H4 (cell line): Measurements from ENCODE around the gene PRCC. TPM values are rescaled to one million over a fixed set of nuclear protein-coding genes. Genes with fewer than 3 reads are reported as not detected.

Experiments
- DNase-seq: peaks from one replicate; pipeline ENCODE4 v3.0.0-alpha.2; 2015; ENCODE audit warnings: low spot score
- total RNA-seq: library from RNA; depleted of rRNA; stranded (reverse); fragments of >200 nt; shearing (Covaris generic); gene quantifications from 2 replicates; pipeline ENCODE4 v1.2.3, GENCODE V29; 2014

The PRCC gene
- total RNA-seq, 1 experiment from 2014 or later, result 36.2 TPM

DNA sequence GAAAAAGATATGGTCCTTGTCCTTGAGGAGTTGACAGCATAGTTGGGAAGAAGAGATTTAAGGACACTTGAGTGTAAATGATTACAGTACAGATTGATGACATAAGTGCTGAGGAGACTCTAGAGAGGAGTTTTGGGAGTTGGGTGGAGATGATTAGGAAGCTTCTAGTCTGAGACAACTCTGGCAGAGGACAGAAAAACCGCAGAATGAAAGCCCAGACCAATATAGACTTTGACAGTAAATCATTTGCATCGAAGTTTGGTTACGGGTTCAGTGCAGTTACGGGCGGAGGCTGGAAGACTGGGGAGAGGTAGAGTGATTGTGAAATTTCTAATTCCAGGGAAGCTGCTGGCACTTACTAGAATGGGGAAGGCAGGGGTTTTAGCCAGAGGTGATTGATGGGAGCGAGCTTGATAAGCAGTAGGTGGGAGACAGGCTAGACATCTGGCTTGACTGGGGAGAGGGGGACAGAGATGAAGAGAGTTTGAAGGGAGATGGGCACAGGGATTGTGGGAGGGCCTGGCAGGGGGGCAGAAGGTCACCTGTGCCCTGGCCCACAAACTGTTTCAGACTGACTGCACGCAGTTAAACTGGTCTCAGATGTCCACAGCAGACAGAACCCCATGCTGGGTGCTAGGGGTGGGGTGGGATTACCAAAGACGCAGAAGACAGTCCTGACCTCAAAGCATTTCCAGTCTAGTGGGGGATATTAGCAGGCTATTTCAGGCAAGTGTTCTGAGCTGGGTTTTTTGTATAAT, 29.2 kb downstream of the PRCC start:
- DNase-seq, result no peak

DNA sequence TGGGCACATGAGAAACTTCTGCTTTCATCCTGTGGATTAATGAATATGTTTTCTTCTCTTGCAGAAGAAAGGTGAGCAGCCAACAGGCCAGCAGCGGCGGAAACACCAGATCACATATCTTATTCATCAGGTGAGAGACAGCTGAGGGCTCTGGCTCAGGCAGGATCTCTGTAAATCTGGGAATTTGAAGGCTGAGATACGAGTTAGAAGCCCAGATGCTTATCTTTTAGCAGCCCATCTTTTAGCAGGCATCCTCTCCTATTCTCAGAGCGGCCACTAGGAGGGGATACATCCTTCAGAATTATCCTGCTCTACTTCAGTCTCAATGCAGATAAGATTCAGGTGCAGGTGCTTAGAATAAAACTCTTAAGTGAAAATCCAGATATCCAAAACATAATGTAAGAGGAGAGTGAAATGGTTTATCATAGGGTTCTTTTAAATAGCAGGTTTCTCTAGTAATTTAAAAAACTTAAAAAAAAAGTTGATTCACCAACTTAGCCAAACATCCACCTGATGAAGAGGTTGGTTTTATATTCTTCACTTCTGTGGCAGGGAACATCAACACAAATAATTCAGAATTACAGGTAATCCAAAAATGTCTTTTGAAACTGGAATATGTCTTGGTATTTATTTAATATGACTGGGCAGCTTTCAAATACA, 30.0 kb downstream of the PRCC start:
- peak; percentile 48 for DNase-seq

DNA sequence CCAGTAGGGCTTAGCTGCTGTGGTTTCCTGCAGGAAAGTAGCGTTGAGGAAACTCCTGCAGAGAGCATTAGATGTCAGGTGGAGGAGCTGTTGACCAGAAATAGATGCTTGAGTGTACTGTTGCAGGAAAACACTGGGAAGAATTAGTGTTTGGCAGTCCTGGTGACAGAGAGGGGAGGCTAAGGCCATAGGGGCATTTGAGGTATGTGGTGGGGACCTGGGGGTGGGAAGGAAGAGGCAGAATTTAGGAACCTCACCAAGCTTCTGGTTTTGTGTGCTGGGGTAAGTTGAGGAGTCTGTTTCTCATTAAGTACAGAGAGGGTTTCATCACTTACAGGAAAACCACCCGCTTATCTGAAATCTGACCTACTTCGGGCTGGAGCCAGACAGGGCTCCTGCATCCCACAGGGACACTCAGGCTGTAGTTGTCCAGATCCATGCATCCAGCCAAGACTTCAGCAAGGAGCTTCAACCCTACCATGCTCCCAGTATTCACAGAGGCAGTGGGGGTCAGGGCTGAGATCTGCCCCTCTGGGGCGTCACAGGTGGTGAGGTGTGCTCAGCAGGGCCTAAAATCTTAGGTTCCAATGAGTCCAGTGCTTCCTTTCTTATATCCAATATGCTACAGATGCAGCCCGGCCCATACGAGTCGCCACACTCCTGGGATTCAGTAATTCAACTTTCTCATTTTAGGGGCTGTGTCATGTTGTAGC, 34.2 kb downstream of the PRCC start:
- DNase-seq, result peak; percentile 56

DNA sequence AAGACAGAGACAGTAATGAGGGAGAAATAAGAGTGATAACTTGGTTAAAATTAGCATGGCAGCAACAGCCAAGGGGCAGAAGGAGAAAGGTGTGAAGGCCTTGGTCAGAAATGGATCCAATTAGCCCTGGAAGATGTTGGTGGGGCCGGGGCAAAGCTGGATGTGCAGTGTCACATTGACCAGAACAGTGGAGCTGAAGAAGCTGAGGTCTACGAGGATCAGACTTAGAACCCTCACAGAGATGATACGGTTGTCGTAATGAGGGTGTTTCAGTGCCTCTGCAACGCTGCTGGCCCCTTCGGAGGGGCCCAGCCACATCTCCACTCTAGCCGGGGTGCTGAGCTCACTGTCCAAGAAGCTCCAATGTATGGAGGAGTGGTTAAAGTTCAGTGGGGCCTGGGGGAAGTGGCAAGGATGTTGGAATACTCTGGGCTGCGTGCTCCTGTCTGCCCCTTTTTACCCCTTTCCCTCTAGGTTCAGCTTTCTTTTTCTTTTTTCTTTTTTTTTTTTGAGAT, 35.1 kb downstream of the PRCC start:
- DNase-seq, result no peak

DNA sequence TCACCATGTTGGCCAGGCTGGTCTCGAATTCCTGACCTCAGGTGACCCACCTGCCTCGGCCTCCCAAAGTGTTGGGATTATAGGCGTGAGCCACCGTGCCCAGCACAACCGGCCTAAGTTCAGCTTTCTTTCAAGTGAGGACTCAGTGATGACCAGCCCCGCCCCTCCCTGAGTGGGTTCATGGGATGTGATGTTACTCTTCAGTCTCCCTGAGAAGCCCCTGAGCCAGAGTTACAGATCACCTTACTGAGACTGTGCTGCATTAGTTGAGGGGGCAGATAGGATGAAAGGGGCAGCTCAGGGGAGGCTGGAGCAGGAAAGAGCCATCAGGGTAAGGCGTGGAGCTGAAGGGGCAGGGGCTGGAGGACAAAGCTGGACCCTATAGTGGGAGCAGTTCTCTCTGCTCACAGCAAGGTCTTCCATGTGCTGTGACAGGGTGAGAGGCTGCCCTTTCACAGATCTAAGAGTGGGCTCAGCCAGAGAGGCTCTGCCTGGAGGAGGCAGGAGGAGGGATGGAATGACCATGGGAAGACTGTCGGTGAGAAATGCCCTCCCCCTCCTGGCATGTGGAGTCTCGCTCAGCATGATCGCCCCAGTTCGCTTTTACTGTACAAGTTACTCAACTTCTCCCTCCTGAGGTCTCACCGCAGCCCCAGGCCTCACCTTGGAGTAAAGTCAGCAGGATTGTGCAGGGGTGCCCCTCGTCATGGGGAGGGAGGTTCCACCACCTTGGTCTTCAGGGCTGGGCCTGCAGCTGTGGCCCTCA, 35.9 kb downstream of the PRCC start:
- no peak for DNase-seq

DNA sequence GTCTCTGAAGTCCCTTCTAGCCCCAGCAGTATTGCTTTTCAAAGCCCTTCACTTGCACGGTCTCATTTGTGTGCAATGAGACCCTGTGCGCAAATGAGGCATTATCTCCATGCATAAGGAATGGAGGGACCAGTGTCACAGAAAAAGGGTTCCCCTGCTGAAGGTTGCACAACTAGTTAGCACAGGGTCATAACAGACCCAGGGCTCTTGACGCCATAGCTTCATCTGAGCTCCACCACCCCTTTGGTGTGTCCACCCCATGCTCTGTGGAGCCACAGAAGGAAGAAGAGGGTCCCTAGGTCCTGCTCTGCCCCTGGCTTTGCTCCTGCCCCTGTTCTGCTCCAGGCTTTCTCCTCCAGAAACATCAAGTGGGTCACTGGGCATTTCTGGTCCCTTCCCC, 36.7 kb downstream of the PRCC start:
- no peak for DNase-seq

DNA sequence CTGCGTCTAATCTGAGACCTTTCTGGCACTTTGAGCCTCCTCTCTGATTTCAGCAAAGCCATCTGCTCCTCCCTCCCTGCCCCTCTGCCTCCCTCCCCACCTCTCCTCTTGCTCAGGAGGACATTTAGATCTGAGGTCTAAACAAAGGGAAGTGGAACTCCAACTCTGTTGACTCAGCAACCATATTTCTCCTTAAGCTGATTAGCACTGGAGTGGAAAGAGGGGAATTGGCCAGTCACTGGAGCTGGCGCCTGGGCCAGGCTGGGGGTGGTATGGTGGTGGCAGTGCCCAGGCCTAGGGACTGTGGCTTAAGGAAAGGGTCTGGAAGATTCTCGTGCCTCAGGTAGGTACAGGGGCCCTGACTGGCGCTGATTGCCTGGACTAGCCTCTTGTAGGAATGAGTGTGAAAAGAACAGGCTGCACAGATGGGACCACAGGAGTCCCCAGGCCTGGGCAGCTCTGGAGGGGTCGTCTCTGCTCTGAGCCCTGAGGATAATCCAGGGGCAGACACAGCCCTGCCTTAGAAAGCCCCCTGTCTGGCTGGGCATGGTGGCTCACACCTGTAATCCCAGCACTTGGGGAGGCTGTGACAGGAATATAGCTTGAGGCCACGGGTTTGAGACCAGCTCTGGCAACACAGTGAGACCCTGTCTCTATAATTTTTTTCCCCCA, 37.4 kb downstream of the PRCC start:
- DNase-seq, result peak; percentile 69

DNA sequence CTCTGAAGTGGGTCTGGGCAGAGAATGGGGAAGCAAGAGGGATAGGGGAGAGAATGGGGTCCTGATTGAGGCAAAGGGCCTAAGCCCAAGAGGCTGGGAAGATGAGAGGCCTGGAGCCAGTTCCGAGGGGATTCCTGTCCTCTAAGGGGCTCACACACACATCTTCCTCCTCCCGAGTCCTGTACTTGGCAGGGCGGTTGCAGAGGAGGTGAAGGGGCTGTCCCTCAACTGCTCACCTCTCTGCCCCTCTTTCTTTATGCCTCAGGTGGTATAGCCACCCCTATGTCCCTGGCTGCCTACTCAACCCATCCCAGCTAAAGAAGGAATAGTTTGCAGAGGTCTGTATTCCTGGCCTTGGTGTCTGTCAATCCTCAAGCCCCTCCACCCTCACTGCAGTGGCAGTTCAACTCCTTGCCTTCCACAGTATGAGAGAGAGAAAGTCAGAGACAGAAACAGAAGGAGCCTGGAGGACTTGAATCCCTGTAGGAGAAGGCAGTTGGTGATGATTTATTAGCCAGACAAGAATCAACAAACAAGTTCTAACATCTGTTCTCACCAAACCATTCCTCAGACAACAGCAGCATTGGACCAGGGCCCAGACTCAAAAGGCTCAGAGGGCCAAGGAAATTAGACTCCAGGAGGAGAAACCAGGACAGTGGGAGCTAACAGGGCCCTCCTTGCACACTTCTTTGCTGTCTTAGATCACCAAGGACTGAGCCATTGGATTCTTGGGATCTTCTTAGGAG, 38.6 kb downstream of the PRCC start:
- peak; percentile 46 for DNase-seq

DNA sequence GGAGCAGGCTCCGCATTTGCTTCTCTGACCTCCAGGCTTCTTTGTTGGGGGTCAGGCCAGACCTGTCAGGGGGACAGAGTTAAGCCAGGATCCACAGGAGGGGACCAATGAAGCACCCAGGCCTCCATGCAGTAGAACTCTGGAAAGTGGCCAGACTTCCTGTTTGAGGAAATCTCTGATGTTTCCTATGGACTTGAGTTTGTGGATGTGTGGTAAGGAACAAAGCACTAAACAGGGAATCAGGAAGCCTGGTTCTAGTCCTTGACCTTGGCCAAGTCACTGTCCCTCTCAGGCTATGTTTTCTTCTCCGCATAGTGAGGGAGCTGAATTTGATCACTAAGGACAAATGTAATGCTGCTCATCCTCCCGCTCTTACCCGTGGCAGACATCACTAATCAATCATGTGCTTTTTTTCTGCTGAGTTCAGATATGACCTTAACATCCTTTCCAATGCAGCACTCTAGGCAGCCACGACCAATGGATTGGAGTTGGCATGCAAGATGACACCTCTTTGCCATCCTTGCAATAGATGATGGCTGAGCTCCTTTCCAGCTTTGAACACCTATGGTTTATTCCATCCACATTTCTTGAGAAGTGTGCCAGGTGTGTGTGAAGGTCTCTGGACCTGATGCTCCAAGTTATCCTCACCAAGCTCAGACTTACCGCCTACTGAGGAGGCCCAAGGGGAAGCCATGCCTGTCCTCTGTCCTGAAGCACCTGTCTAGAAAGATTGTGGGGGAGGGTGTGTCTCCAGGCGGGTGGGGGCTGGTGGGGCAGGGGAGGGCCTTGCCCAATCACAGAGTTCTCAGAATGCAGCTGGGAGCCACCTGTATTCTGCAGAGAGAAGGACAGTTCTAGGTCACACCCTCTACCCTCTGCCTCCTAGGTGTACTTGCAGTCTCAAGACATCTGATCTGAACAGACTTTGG, 39.4 kb downstream of the PRCC start:
- no peak for DNase-seq

DNA sequence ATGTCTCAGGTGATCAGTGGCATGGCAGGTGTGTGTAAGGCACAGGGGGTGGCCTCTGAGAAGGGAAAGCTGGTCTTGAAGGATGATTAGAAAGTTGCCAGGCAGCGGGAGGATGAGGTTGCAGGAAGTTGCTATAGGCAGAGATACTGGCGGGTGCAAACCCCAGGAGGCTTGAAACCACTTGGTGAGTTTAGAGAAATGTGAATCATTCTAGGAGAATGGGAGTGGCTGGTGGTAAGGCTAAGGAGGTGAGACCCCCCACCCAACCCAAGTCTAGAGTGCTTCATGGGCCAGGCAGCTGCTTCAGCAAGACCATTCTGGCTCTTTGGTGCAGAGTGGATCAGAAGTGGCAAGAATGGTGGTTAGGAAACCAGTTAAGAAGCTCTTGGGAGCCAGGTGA, 40.3 kb downstream of the PRCC start:
- DNase-seq, result no peak

DNA sequence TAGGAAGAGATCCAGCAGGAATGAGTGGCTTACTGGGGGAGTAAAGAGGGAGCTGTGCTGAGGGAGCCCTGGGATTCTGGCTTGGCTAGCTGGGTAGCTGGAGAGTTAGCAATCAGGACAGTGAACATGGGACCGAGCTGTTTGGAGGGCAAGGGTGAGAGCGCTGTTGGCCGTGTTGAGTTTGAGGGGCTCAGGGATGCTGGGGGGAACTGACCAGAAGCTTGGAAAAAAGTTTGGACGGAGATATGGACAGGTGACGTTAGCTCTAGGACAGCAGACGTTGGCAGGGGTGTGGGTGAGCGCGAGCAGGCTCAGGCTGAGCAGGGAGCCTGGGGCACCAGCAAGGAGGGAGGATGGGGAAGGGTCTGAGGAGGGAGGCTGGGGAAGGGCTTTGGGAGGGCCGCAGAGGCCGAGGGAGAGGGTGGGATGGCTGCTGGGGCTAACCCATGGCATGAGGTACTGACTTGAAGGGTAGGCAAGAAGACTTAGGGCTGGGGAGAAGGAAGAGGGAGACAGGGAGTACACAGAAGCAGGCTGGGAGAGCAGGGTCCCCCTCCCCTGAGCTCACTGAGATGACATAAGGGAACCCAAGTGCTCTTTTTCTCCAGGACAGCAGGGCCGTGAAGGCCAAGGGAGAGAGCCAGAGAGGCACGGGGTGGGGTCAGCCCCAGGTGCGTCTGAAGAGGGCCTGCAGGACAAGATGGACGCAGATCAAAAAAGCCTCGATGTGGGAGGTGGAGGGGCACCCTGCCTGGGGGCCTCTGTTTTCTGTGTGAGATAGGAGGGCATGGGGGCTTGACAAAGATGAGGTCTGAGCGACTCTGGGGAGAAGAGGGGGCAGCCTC, 41.1 kb downstream of the PRCC start:
- DNase-seq, result no peak

DNA sequence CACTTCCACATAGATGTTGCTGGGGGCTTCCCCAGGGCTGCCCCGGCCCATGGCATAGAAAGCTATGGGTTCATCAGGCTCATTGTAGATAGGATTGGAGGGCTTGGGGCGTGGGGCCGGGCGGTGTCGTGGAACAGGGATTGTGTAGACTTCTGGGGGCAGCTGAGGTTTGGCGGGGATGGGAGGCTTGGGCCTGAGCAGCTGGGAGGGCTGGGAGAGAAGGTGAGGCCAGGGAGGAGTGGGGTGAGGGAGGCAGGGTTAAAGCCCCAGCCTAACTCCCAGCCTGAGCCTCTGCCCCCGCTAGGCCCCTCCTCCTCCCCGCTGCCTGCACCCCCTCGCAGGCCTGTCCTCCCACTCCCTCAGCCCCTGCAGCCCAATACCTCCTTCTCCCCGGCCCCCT, 41.9 kb downstream of the PRCC start:
- no peak for DNase-seq

DNA sequence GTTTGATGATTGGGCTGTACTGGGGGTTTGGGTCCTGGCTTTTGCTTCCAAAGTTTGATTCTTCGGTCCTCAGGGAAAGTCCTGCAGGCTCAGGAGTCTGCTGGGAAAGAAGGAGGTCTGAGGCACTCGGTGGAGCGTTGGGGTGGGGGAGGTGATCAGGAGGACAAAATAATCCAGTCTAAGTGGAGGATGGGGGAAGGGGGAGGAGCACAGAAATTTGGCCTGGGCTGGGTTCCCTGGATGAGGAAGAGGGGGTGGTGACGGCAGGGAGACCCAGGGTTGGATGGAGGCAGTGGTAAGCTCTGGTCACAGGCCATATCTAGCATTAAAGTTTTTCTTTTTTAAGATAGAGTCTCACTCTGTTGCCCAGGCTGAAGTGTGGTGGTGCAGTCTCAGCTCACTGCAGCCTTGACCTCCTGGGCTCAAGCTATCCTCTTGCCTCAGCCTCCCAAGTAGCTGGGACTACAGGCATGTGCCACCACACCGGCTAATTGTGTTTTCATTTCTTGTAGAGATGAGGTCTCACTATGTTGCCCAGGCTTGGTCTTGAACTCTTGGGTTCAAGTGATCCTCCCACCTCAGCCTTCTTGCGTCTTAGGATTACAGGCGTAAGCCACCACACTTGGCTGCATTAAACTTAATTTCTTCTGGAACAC, 42.5 kb downstream of the PRCC start:
- DNase-seq, result no peak

DNA sequence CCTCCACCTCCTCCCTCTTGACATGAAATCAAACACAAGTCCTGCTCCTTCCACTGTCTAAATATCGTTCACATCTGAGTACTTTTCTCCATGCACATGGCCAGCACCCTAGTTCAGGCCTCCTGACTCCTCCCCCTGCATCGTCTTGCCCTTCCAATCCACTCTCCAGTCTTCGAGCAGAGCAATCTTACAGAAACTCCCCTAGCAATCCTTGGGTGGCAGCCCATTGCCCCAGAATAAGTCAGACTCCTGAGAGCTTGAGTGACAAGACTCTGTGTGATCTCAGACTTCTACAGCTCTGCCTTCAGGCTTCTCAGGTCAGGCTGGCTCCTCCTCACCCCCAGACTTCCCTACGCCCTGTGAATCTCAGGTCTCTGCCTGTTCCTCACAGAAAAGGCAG, 43.8 kb downstream of the PRCC start:
- no peak for DNase-seq

DNA sequence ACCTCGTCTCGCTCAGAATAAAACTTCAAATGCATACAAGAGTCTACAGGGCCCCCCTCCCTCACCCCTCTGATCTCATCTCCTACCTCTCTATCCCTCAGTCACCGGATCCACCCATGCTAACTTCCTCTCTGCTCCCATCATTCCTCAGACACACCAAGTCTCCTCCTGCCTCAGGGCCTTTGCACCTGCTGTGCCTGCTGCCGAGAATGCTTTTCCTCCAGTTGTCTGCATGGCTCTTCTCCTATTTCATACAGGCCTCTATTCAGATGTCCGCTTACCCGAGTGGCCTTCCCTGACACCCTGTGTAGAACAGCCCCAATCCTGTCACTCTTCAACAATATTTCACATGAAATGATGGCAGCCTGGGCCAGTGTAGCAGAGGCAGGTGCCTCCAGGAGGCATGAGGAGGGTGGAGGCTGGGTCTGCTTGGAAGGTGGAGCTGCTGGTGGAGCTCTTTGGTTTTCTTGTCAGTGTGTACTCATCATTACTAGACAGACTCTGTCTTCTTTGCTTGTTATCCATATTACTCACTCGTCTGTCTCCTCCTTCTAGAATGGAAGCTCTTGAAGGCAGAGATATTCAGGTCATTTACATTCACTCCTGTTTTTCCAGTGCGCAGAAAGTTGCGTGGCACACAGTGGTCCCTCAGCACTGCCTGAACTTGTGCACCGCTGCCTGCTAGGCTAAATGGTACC, 45.1 kb downstream of the PRCC start:
- no peak for DNase-seq

DNA sequence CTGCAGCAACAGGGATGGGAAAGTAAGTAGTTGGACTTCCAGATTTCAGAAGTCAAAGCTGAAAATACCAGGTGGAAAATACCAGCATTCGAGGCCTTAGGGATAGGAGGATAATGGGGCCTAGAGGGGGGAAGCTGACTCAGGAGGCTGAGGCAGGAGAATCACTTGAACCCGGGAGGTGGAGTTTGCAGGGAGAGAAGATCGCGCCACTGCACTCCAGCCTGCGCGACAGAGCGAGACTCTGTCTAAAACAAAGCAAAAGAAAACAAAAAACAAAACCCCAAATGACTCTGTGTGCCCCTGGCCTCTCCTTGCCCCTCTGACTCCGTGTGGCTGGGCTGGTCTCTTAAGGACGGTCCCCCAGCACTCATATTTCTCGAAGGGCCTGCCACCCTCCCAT, 46.0 kb downstream of the PRCC start:
- DNase-seq, result no peak
